Measurements from ENCODE around the gene MESP1.

Gene MESP1

DNA sequence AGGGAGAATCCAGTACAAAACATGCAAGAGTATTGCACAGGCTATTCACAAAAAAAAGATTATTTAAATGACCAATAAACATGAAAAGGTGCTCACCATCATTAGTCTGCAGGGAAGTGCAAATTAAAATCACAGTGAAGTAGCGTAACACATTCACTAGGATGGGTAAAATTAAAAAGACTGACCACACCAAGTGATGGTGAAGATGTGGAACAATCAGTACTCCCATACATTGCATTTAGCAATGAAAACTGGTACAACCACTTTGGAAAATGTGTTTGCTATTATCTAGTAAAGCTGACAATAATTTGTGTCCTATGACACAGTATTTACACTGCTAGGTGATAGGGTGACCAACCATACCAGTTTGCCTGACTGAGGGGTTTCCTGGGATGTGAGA, 26.4 kb downstream of the MESP1 start:
- no peak overlapping the region for H3K14ac ChIP-seq (ENCODE audit: low read length)
- DNase-seq (ENCODE audit: low spot score), result no peak
- H4K91ac ChIP-seq (ENCODE audit: low read depth, low read length, poor library complexity), result no peak overlapping the region
- no peak overlapping the region for H2BK120ac ChIP-seq (ENCODE audit: low read depth, low read length)
- no peak overlapping the region for H2AK5ac ChIP-seq (ENCODE audit: low read depth, low read length)
- no peak overlapping the region for H2BK15ac ChIP-seq (ENCODE audit: low read length)
- WGBS, 2 donors (ENCODE audit: extremely low coverage in 2 of 2, insufficient read length in 2 of 2, insufficient replicate concordance in 1 of 2), result no CpG with 5 or more reads among the region's 1 CpG
- H2BK12ac ChIP-seq (ENCODE audit: low read length), result no peak overlapping the region
- no peak overlapping the region for H3K4me2 ChIP-seq (ENCODE audit: insufficient read depth, low read length, poor library complexity, severe bottlenecking)
- H2AFZ ChIP-seq (ENCODE audit: low read length), result no peak overlapping the region
- H3K79me1 ChIP-seq (ENCODE audit: low read depth, low read length), result no peaks in the 10 kb centered on the region
- H3K36me3 ChIP-seq (replicated peaks in 1 of 2; ENCODE audit: control insufficient read depth in 2 of 2, insufficient read depth in 2 of 2, low read length in 2 of 2), result no peaks in the 10 kb centered on the region
- H3K27ac ChIP-seq (replicated peaks; ENCODE audit: low read length), result no peak overlapping the region
- H4K8ac ChIP-seq (ENCODE audit: low read depth, low read length), result no peak overlapping the region
- H3K18ac ChIP-seq (ENCODE audit: low read length), result no peak overlapping the region
- H2BK5ac ChIP-seq (ENCODE audit: low read length), result no peak overlapping the region
- H3K9ac ChIP-seq (ENCODE audit: low read depth, low read length, poor library complexity), result no peak overlapping the region
- no peak overlapping the region for H3K4me3 ChIP-seq (ENCODE audit: low read length in 2 of 2)
- H3K27me3 ChIP-seq (ENCODE audit: control insufficient read depth in 3 of 3, insufficient read depth in 3 of 3, low read depth in 1 of 3, low read length in 3 of 3), result peaks cover 0 to 27% (median 0%) of the 10 kb centered on the region in 3 experiments
- peaks cover 1 to 3% of the 10 kb centered on the region in 2 donors for H3K9me3 ChIP-seq (replicated peaks in 1 of 2; ENCODE audit: control insufficient read depth in 2 of 2, insufficient read depth in 1 of 2, low read depth in 1 of 2, low read length in 2 of 2)
- no peak overlapping the region for H3K23ac ChIP-seq (ENCODE audit: low read depth, low read length, poor library complexity)
- H3K4me1 ChIP-seq (ENCODE audit: control insufficient read depth in 2 of 2, insufficient read depth in 1 of 2, low read depth in 1 of 2, low read length in 2 of 2), result no peaks in the 10 kb centered on the region
- H3K4ac ChIP-seq (ENCODE audit: low read length), result no peak overlapping the region

DNA sequence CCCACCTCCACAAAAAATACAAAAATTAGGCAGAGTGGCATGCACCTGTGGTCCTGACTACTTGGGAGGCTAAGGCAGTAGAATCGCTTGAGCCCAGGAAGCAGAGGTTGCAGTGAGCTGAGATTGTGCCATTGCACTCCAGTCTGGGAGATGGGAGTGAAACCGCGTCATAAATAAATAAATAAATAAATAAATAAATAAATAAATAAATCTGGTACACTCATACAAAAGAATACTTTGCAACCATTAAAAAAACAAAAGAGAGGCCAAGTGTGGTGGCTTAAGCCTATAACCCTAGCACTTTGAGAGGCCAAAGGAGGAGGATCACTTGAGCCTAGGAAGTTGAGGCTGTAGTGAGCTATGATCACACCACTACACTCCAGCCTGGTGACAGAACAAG, 28.0 kb downstream of the MESP1 start:
- H3K4ac ChIP-seq (ENCODE audit: low read length), result no peak overlapping the region
- no CpG with 5 or more reads among the region's 3 CpGs for WGBS, 2 donors (ENCODE audit: extremely low coverage in 2 of 2, insufficient read length in 2 of 2, insufficient replicate concordance in 1 of 2)
- peaks cover 1 to 3% of the 10 kb centered on the region in 2 donors for H3K9me3 ChIP-seq (replicated peaks in 1 of 2; ENCODE audit: control insufficient read depth in 2 of 2, insufficient read depth in 1 of 2, low read depth in 1 of 2, low read length in 2 of 2)
- no peak overlapping the region for H3K4me3 ChIP-seq (ENCODE audit: low read length in 2 of 2)
- H3K9ac ChIP-seq (ENCODE audit: low read depth, low read length, poor library complexity), result no peak overlapping the region
- H3K4me1 ChIP-seq (ENCODE audit: control insufficient read depth in 2 of 2, insufficient read depth in 1 of 2, low read depth in 1 of 2, low read length in 2 of 2), result no peaks in the 10 kb centered on the region
- no peak overlapping the region for H3K14ac ChIP-seq (ENCODE audit: low read length)
- H2AK5ac ChIP-seq (ENCODE audit: low read depth, low read length), result no peak overlapping the region
- H3K27ac ChIP-seq (replicated peaks; ENCODE audit: low read length), result no peak overlapping the region
- H4K91ac ChIP-seq (ENCODE audit: low read depth, low read length, poor library complexity), result no peak overlapping the region
- no peak overlapping the region for H3K18ac ChIP-seq (ENCODE audit: low read length)
- DNase-seq (ENCODE audit: low spot score), result no peak
- H3K79me1 ChIP-seq (ENCODE audit: low read depth, low read length), result no peaks in the 10 kb centered on the region
- no peak overlapping the region for H2BK120ac ChIP-seq (ENCODE audit: low read depth, low read length)
- peaks cover 0 to 15% (median 0%) of the 10 kb centered on the region in 3 experiments for H3K27me3 ChIP-seq (ENCODE audit: control insufficient read depth in 3 of 3, insufficient read depth in 3 of 3, low read depth in 1 of 3, low read length in 3 of 3)
- no peak overlapping the region for H2BK12ac ChIP-seq (ENCODE audit: low read length)
- no peak overlapping the region for H2BK5ac ChIP-seq (ENCODE audit: low read length)
- no peak overlapping the region for H2AFZ ChIP-seq (ENCODE audit: low read length)
- no peak overlapping the region for H3K4me2 ChIP-seq (ENCODE audit: insufficient read depth, low read length, poor library complexity, severe bottlenecking)
- H3K23ac ChIP-seq (ENCODE audit: low read depth, low read length, poor library complexity), result no peak overlapping the region
- H4K8ac ChIP-seq (ENCODE audit: low read depth, low read length), result no peak overlapping the region
- H2BK15ac ChIP-seq (ENCODE audit: low read length), result no peak overlapping the region
- H3K36me3 ChIP-seq (replicated peaks in 1 of 2; ENCODE audit: control insufficient read depth in 2 of 2, insufficient read depth in 2 of 2, low read length in 2 of 2), result no peaks in the 10 kb centered on the region

- H3K4me3 ChIP-seq (ENCODE audit: low read length in 2 of 2), result no peak overlapping the region
- WGBS, 2 donors (ENCODE audit: extremely low coverage in 2 of 2, insufficient read length in 2 of 2, insufficient replicate concordance in 1 of 2), result no CpG with 5 or more reads among the region's 2 CpGs
- no peak overlapping the region for H2BK15ac ChIP-seq (ENCODE audit: low read length)
These were observed 36.3 kb downstream of the MESP1 start for GRCh38 chr15:89714775-89715174.

GRCh38 chr15:89707577-89707976, 43.5 kb downstream of the MESP1 start:
- Histone ChIP-seq H2BK12ac (ENCODE audit: low read length) (no peak overlapping the region), H3K9ac (ENCODE audit: low read depth, low read length, poor library complexity) (no peak overlapping the region), H2AFZ (ENCODE audit: low read length) (no peak overlapping the region), H4K8ac (ENCODE audit: low read depth, low read length) (no peak overlapping the region), H3K14ac (ENCODE audit: low read length) (no peak overlapping the region), H4K91ac (ENCODE audit: low read depth, low read length, poor library complexity) (no peak overlapping the region), H2BK15ac (ENCODE audit: low read length) (no peak overlapping the region), H3K4me1 (ENCODE audit: control insufficient read depth in 2 of 2, insufficient read depth in 1 of 2, low read depth in 1 of 2, low read length in 2 of 2) (no peaks in the 10 kb centered on the region), H3K36me3 (replicated peaks in 1 of 2; ENCODE audit: control insufficient read depth in 2 of 2, insufficient read depth in 2 of 2, low read length in 2 of 2) (no peaks in the 10 kb centered on the region), H2BK120ac (ENCODE audit: low read depth, low read length) (no peak overlapping the region), H2AK5ac (ENCODE audit: low read depth, low read length) (no peak overlapping the region), H3K18ac (ENCODE audit: low read length) (no peak overlapping the region), H3K4ac (ENCODE audit: low read length) (no peak overlapping the region), H3K27me3 (ENCODE audit: control insufficient read depth in 3 of 3, insufficient read depth in 3 of 3, low read depth in 1 of 3, low read length in 3 of 3) (peaks cover 0 to 34% (median 0%) of the 10 kb centered on the region in 3 experiments), H3K27ac (replicated peaks; ENCODE audit: low read length) (no peak overlapping the region), H2BK5ac (ENCODE audit: low read length) (no peak overlapping the region), H3K4me2 (ENCODE audit: insufficient read depth, low read length, poor library complexity, severe bottlenecking) (no peak overlapping the region), H3K23ac (ENCODE audit: low read depth, low read length, poor library complexity) (no peak overlapping the region), H3K9me3 (replicated peaks in 1 of 2; ENCODE audit: control insufficient read depth in 2 of 2, insufficient read depth in 1 of 2, low read depth in 1 of 2, low read length in 2 of 2) (no peaks in the 10 kb centered on the region), H3K79me1 (ENCODE audit: low read depth, low read length) (no peaks in the 10 kb centered on the region), H3K4me3 (ENCODE audit: low read length in 2 of 2) (no peak overlapping the region)
- no CpG with 5 or more reads among the region's 1 CpG for WGBS, 2 donors (ENCODE audit: extremely low coverage in 2 of 2, insufficient read length in 2 of 2, insufficient replicate concordance in 1 of 2)
- no peak for DNase-seq (ENCODE audit: low spot score)

More at GRCh38 chr15:89714775-89715174, 36.3 kb downstream of the MESP1 start:
- H3K4ac ChIP-seq (ENCODE audit: low read length), result no peak overlapping the region
- no peak for DNase-seq (ENCODE audit: low spot score)
- H3K9ac ChIP-seq (ENCODE audit: low read depth, low read length, poor library complexity), result no peak overlapping the region
- no peak overlapping the region for H2BK5ac ChIP-seq (ENCODE audit: low read length)
- no peak overlapping the region for H2AFZ ChIP-seq (ENCODE audit: low read length)
- H3K27me3 ChIP-seq (ENCODE audit: control insufficient read depth in 3 of 3, insufficient read depth in 3 of 3, low read depth in 1 of 3, low read length in 3 of 3), result peaks cover 0 to 8% (median 0%) of the 10 kb centered on the region in 3 experiments
- no peak overlapping the region for H4K8ac ChIP-seq (ENCODE audit: low read depth, low read length)
- no peak overlapping the region for H4K91ac ChIP-seq (ENCODE audit: low read depth, low read length, poor library complexity)
- no peak overlapping the region for H3K18ac ChIP-seq (ENCODE audit: low read length)
- H3K14ac ChIP-seq (ENCODE audit: low read length), result no peak overlapping the region
- H3K4me2 ChIP-seq (ENCODE audit: insufficient read depth, low read length, poor library complexity, severe bottlenecking), result no peak overlapping the region
- H3K23ac ChIP-seq (ENCODE audit: low read depth, low read length, poor library complexity), result no peak overlapping the region
- H2BK12ac ChIP-seq (ENCODE audit: low read length), result no peak overlapping the region
- H3K27ac ChIP-seq (replicated peaks; ENCODE audit: low read length), result no peak overlapping the region
- no peak overlapping the region for H2AK5ac ChIP-seq (ENCODE audit: low read depth, low read length)
- no peaks in the 10 kb centered on the region for H3K9me3 ChIP-seq (replicated peaks in 1 of 2; ENCODE audit: control insufficient read depth in 2 of 2, insufficient read depth in 1 of 2, low read depth in 1 of 2, low read length in 2 of 2)
- H3K4me1 ChIP-seq (ENCODE audit: control insufficient read depth in 2 of 2, insufficient read depth in 1 of 2, low read depth in 1 of 2, low read length in 2 of 2), result no peaks in the 10 kb centered on the region
- no peaks in the 10 kb centered on the region for H3K79me1 ChIP-seq (ENCODE audit: low read depth, low read length)
- no peak overlapping the region for H2BK120ac ChIP-seq (ENCODE audit: low read depth, low read length)
- H3K36me3 ChIP-seq (replicated peaks in 1 of 2; ENCODE audit: control insufficient read depth in 2 of 2, insufficient read depth in 2 of 2, low read length in 2 of 2), result no peaks in the 10 kb centered on the region
